T follicular helper cell (primary cell): ENCODE measurements around the gene PLEKHM3.
"Not testable (repeated sequence)": the region's sequence is repeated elsewhere in the genome, so short reads cannot be mapped to it uniquely, and the experiment has no call there.

ENCODE experiments used
- DNase-seq: peaks from one replicate; pipeline ENCODE4 v3.0.0-alpha.2; 2020; ENCODE audit warnings: low read depth

The PLEKHM3 gene

GRCh38 chr2:207819839-207820784, 205.2 kb downstream of the PLEKHM3 start:
- DNase-seq: no peak

GRCh38 chr2:207819021-207819797, 206.1 kb downstream of the PLEKHM3 start:
- no peak for DNase-seq

- no peak for DNase-seq
Measured at GRCh38 chr2:207816546-207816945, 208.8 kb downstream of the PLEKHM3 start.

DNA sequence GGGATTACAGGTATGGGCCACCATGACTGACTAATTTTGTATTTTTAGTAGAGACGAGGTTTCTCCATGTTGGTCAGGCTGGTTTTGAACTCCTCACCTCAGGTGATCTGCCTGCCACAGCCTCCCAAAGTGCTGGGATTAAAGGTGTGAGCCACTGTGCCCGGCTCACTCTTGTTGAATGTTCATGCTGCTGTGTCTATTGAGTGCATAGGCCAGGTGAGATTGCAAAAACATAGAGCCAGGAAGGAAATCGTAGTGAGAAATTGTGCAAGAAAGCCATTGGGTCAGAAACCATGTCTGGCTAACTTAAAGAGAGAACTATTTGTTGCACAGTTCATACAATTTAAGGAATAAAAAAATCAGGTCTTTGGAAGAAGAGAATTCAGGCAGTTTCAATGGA, 210.1 kb downstream of the PLEKHM3 start:
- DNase-seq: no peak

DNA sequence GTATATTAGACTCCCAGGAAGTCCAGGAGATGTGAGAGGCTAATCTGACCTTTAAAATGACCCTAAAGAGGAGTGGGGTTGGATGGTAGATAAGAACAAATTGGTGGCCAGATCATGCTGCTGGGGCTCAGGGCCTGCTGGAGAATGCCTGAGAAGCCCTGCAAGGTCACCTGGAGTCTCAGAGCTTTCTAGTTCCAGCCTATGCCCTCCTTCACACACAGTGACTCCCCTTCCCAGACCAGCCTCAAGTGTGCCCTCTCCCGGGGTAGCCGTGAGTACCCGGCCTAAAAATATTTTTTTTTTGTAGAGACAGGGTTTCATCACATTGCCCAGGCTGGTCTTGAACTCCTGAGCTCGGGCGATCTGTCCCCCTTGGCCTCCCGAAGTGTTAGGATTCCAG, 211.4 kb downstream of the PLEKHM3 start:
- DNase-seq: no peak

- no peak for DNase-seq
Measured at GRCh38 chr2:207813221-207813916, 212.0 kb downstream of the PLEKHM3 start.

- DNase-seq: no peak
Measured at GRCh38 chr2:207812726-207813080, 212.6 kb downstream of the PLEKHM3 start.

GRCh38 chr2:207812058-207812725, 213.1 kb downstream of the PLEKHM3 start:
- DNase-seq: no peak

DNA sequence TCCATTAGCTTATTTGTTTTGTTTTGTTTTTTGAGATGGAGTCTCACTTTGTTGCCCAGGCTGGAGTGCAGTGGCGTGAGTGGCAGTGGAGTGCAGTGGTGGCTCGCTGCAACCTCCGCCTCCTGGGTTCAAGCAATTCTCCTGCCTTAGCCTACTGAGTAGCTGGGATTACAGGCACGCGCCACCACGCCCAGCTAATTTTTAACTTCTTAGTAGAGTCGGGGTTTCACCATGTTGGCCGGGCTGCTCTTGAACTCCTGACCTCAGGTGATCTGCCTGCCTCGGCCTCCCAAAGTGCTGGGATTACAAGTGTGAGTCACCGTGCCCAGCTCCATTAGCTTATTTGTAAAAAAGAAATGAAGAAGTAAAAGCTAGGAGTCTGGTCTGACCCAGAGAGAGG, 213.7 kb downstream of the PLEKHM3 start:
- DNase-seq: not testable (repeated sequence)

DNA sequence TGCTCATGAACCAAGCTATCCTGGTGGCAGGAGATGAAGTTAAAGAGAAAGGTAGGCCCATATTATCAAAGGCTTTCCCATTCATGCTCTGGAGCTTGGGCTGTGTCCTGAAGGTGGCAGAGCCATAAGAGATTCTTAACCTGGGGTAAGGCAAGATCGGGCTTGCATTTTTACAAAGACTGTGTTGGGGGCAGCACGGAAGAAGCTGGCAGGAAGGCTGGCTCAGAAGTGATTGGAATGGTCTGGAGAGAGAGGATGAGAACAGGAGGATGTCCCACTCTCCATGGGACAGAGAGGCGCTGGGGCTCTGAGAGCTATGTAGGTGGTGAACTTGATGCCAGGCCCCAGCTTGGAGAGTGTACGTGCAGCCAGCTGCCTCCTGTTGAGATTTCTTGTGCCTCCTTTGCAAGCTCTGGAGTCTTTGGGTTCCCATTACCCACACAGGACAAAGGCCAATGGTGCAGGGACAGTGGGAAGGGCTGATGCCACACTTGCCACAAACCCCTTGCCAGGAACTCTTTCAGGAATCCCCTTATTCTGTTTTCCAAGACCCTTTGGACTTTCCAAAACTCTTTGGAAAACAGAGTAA, 215.0 kb downstream of the PLEKHM3 start:
- DNase-seq: no peak

GRCh38 chr2:207808119-207808518, 217.2 kb downstream of the PLEKHM3 start:
- no peak for DNase-seq

GRCh38 chr2:207807516-207807915, 217.8 kb downstream of the PLEKHM3 start:
- no peak for DNase-seq

DNA sequence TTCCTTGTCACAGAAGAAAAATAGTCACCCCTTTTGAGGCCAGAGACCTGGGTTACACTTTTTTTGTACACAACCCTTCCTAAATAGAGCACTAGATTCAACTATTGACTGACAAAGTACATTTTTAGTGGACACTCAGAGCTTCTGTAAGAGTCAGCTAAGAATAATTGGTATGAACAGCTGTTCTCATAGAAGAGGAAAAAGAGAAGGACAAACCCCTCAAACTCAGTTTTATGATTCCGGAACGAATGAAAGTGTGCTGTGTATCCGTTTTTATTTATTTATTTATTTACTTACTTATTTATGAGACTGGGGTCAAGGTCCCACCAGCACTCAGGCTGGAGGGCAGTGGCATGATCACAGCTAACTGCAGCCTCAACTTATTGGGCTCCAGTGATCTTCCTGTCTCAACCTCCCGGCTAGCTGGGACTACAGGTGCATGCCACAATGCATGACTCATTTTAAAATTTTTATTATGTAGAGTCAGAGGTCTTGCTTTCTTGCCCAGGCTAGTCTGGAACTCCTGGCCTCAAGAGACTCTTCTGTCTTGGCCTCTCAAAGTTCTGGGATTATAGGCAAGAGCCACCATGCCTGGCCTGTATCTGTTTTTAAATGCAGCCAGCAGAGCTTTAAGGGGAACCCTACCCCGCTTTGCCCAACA, 219.6 kb downstream of the PLEKHM3 start:
- DNase-seq: no peak

DNA sequence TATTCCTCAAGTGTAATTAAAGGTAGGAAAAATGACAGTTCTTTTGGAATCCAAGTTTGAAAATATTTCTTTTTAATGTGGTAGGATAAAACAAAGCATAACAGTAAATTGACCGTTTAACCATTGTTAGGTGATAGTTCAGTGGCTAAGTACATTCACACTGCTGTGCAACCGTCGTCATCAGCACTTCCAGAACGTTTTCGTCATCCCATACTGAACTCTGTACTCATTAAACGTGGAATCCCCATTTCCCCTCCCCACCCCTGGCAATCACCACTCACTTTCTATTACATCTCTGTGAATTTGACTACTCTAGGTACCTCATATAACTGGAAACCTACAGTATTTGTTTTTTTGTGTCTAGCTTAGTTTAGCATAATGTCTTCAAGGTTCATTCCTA, 222.7 kb downstream of the PLEKHM3 start:
- DNase-seq: no peak

GRCh38 chr2:207801259-207801658, 224.1 kb downstream of the PLEKHM3 start:
- DNase-seq: no peak

DNA sequence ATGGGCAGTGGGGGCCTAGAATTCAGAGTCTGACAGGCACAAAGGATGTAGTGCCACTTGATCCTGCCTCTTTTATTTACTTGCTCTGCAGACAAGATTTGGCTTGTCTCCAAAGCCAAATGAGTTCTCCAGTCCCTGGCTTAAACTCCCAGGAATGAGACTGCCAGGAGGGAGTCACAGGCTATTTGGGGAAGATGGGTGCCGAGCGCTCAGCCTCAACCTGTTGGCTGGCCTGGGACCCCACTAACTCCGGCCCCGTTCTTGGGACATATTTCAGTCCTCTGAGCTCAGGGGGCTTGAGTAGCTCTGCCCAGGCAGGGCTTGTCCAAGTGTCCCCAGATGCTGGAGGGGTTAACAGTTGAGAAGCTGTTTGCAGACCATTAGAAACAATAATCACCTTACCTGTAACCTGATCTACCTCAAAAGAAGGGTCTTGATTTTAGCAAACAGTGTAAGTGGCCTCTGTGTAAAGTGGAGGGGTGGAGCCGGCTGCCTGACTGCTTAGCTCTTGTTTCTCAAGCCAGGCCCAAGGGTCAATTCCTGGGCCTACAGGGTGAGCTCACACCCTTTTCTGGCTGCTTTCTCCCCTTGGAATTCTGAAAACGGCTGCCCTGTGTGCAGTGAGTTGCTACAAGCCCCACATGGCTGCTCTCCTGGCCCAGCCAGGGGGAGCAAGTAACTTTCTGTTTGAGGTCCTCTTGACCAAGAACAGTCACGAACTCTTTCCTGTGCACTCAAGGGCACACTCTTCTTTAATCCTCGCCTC, 228.6 kb downstream of the PLEKHM3 start:
- no peak for DNase-seq

DNA sequence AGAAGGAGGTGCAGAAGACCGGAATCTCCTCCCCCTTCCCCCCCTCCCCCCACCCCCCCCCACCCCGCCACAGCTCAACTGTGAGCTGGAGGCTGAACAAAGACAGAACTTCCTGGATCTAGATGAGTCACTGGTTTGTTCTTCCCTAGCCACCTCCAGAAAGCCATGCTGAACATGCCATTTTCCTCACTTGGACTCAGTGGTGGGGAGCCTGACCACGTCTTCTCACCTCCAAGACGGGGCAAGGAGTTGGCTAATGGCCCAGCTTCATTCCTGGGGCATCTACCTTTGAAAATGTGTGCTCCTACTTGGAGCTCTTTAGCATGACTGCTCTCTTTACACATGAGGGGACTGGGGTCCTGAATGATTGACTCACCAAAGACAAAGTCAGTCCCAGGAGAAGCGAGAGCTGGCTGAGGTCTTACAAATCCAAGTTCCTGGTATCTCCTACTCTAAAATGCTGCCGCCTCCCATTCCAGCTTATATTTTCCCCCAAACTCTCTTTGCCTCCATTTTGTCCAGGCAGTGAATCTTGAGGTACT, 233.0 kb downstream of the PLEKHM3 start:
- DNase-seq: no peak

GRCh38 chr2:207791579-207792243, 233.6 kb downstream of the PLEKHM3 start:
- no peak for DNase-seq

- no peak for DNase-seq
Measured at GRCh38 chr2:207790898-207791297, 234.4 kb downstream of the PLEKHM3 start.
